A549 (cell line): Measurements from ENCODE around the gene SEMA3E. TPM values are rescaled to one million over a fixed set of nuclear protein-coding genes. Genes with fewer than 3 reads are reported as not detected.
"Not testable (repeated sequence)": the region's sequence is repeated elsewhere in the genome, so short reads cannot be mapped to it uniquely, and the experiment has no call there.

Experiments
- ATAC-seq, 2 experiments: fragments of 200-7000 bp in 1 of 2; fragments of >200 bp in 1 of 2; cut with Nextera tagmentation in 1 of 2; cut with Tn5 transposase in 1 of 2; 3 replicates each; pipeline versions ENCODE4 v1.8.0 to v1.9.1; 2018 to 2020; ENCODE audit warnings: mild to moderate bottlenecking in 1 of 2, moderate library complexity in 1 of 2
- CTCF ChIA-PET: fragments of 300-600 bp; sonication (Branson Sonifier 250); formaldehyde crosslinking; extraction: SDS; loops from one replicate; lab custom pipeline; 2021; ENCODE audit warnings: antibody characterized with exemption, inconsistent platforms; lab: Yijun Ruan, JAX
- POLR2A ChIA-PET: fragments of 350-600 bp; formaldehyde crosslinking; extraction: SDS; loops from one replicate; lab custom pipeline; 2021; ENCODE audit warnings: antibody characterized with exemption, inconsistent platforms; lab: Yijun Ruan, JAX
- DNase-seq, 2 experiments: peaks; one replicate each; pipeline versions ENCODE4 v3.0.0 to v3.0.0-alpha.2; 2011 to 2016; ENCODE audit warnings: low read depth in 1 of 2, low spot score in 1 of 2
- FAIRE-seq: peaks from 2 replicates; lab custom pipeline; 2011; peaks lifted over from hg19 to GRCh38; lab: Jason Lieb, UNC
- H3K27ac ChIP-seq, 2 experiments: fragments of >200 bp; sonication (Bioruptor Twin); formaldehyde crosslinking; 3 replicates each; pipeline ENCODE4 v1.5.1; 2016 to 2017
- H3K4me1 ChIP-seq: fragments of >200 bp; sonication (Bioruptor Twin); formaldehyde crosslinking; 3 replicates; pipeline ENCODE4 v1.6.1; 2016
- H3K4me2 ChIP-seq: fragments of >200 bp; sonication (Bioruptor Twin); formaldehyde crosslinking; 3 replicates; pipeline ENCODE4 v1.6.1; 2016
- H3K4me3 ChIP-seq: fragments of >200 bp; sonication (Bioruptor Twin); formaldehyde crosslinking; 3 replicates; pipeline ENCODE4 v1.5.1; 2016
- H3K9me3 ChIP-seq: fragments of >200 bp; sonication (Bioruptor Twin); formaldehyde crosslinking; 3 replicates; pipeline ENCODE4 v1.6.1; 2016
- CBX2 ChIP-seq: fragments of 200-600 bp; sonication (generic); IDR thresholded peaks from 2 replicates; pipeline ENCODE4 v1.6.1; 2016; ENCODE audit warnings: low read depth, mild to moderate bottlenecking, borderline replicate concordance
- CBX8 ChIP-seq: fragments of 200-600 bp; sonication (generic); IDR thresholded peaks from 2 replicates; pipeline ENCODE4 v1.6.1; 2016
- CEBPB ChIP-seq, 2 experiments: fragments of >200 bp in 1 of 2; sonication (Bioruptor Twin) in 1 of 2; formaldehyde crosslinking in 1 of 2; IDR thresholded peaks; 2 replicates each; pipeline ENCODE4 v1.6.1; 2012 to 2016
- CTCF ChIP-seq: fragments of >200 bp; sonication (Bioruptor Twin); formaldehyde crosslinking; IDR thresholded peaks from 3 replicates; pipeline ENCODE4 v1.5.1; 2016
- HEYL ChIP-seq: fragments of 250-450 bp; sonication (Bioruptor Pico); IDR thresholded peaks from 2 replicates; pipeline ENCODE4 v1.8.0; 2021; ENCODE audit warnings: mild to moderate bottlenecking, moderate library complexity
- JUN ChIP-seq, 2 experiments: fragments of >200 bp; sonication (Bioruptor Twin); formaldehyde crosslinking; IDR thresholded peaks; 2 replicates in 1 of 2; 3 replicates in 1 of 2; pipeline ENCODE4 v1.6.1; 2016 to 2017
- MAX ChIP-seq: IDR thresholded peaks from 2 replicates; pipeline ENCODE4 v1.6.1; 2012
- MAZ ChIP-seq: fragments of 150-350 bp; IDR thresholded peaks from 2 replicates; pipeline ENCODE4 v1.6.1; 2014; ENCODE audit warnings: antibody characterized with exemption, low read depth, low read length, borderline replicate concordance
- NPAS2 ChIP-seq: fragments of 250-450 bp; sonication (Bioruptor Pico); IDR thresholded peaks from 2 replicates; pipeline ENCODE4 v1.8.0; 2022; ENCODE audit warnings: mild to moderate bottlenecking, moderate library complexity, borderline replicate concordance
- RARB ChIP-seq: fragments of 250-450 bp; sonication (Bioruptor Pico); IDR thresholded peaks from 2 replicates; pipeline ENCODE4 v1.8.0; 2021; ENCODE audit warnings: mild to moderate bottlenecking, moderate library complexity
- ZC3H11A ChIP-seq: fragments of 450-650 bp; IDR thresholded peaks from 2 replicates; pipeline ENCODE4 v1.6.1; 2014; ENCODE audit warnings: antibody characterized with exemption, mild to moderate bottlenecking
- ZNF302 ChIP-seq: fragments of 250-450 bp; sonication (Bioruptor Pico); IDR thresholded peaks from 2 replicates; pipeline ENCODE4 v1.9.0; 2021; ENCODE audit warnings: inconsistent platforms, mild to moderate bottlenecking, moderate library complexity
- whole genome bisulfite sequencing: methylation state at CpG from one replicate; pipeline ENCODE4 v1.1.6; 2017; ENCODE audit errors: missing lambda C conversion rate; 5-methylcytosine and 5-hydroxymethylcytosine counted together
- polyA plus RNA-seq, 4 experiments: library from polyadenylated mRNA; depleted of rRNA in 3 of 4; stranded (reverse); fragments of >200 nt; fragmentation: RNase III in 1 of 4; extraction: RNeasy Plus Mini Kit Qiagen cat#74134 plus additional on column Dnase treatment in 1 of 4; gene quantifications; 2 replicates in 3 of 4; 3 replicates in 1 of 4; pipeline ENCODE4 v1.2.3, GENCODE V29; 2011 to 2017
- TF ChIP-seq, protein P1 (sequence below): fragments of 200-600 bp; sonication (generic); IDR thresholded peaks from 2 replicates; pipeline ENCODE4 v1.6.1; 2016; ENCODE audit warnings: antibody characterized with exemption, mild to moderate bottlenecking, moderate library complexity

Gene SEMA3E
- polyA plus RNA-seq, 2 of the 4 experiments (the other 2 are of a cell fraction), result 1.4 to 2.3 TPM

- FAIRE-seq (no peak), ATAC-seq (no peak)
- H3K4me2 ChIP-seq, result no peak overlapping the region
- POLR2A ChIA-PET, result no interaction called here
- CTCF ChIA-PET, result interaction anchor here (0.5 kb wide), 1 partner anchor 32 kb away, joined by 3 read pairs; no protein-coding TSS in a partner anchor
- H3K9me3 ChIP-seq, result no peaks in the 10 kb centered on the region
- WGBS, result 64% methylated on average over 2 of the region's 2 CpGs
- H3K4me3 ChIP-seq, result no peak overlapping the region
- no peak for TF ChIP-seq NPAS2 (CRISPR knock-in tag)
- TF ChIP-seq, all 56 proteins: peak for 0
- H3K27ac ChIP-seq, result no peak overlapping the region
- H3K4me1 ChIP-seq, result no peaks in the 10 kb centered on the region
- DNase-seq, result no peak
These were observed 86.0 kb downstream of the SEMA3E start for GRCh38 chr7:83562960-83563359.

GRCh38 chr7:83562289-83562688 is 86.7 kb downstream of the SEMA3E start:
- no peak overlapping the region for H3K27ac ChIP-seq
- TF ChIP-seq RARB (CRISPR knock-in tag) (no peak), CTCF (no peak), ZC3H11A (peak; percentile 79), CBX8 (no peak)
- TF ChIP-seq, protein P1, sequence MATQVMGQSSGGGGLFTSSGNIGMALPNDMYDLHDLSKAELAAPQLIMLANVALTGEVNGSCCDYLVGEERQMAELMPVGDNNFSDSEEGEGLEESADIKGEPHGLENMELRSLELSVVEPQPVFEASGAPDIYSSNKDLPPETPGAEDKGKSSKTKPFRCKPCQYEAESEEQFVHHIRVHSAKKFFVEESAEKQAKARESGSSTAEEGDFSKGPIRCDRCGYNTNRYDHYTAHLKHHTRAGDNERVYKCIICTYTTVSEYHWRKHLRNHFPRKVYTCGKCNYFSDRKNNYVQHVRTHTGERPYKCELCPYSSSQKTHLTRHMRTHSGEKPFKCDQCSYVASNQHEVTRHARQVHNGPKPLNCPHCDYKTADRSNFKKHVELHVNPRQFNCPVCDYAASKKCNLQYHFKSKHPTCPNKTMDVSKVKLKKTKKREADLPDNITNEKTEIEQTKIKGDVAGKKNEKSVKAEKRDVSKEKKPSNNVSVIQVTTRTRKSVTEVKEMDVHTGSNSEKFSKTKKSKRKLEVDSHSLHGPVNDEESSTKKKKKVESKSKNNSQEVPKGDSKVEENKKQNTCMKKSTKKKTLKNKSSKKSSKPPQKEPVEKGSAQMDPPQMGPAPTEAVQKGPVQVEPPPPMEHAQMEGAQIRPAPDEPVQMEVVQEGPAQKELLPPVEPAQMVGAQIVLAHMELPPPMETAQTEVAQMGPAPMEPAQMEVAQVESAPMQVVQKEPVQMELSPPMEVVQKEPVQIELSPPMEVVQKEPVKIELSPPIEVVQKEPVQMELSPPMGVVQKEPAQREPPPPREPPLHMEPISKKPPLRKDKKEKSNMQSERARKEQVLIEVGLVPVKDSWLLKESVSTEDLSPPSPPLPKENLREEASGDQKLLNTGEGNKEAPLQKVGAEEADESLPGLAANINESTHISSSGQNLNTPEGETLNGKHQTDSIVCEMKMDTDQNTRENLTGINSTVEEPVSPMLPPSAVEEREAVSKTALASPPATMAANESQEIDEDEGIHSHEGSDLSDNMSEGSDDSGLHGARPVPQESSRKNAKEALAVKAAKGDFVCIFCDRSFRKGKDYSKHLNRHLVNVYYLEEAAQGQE, result no peak
- H3K4me2 ChIP-seq, result no peak overlapping the region
- ChIA-PET POLR2A (no interaction called here), CTCF (no interaction called here)
- no peaks in the 10 kb centered on the region for H3K4me1 ChIP-seq
- 100% methylated on average over 1 of the region's 1 CpG for WGBS
- no peak for ATAC-seq
- no peak for FAIRE-seq
- H3K9me3 ChIP-seq, result no peaks in the 10 kb centered on the region
- no peak for DNase-seq
- no peak overlapping the region for H3K4me3 ChIP-seq

DNA sequence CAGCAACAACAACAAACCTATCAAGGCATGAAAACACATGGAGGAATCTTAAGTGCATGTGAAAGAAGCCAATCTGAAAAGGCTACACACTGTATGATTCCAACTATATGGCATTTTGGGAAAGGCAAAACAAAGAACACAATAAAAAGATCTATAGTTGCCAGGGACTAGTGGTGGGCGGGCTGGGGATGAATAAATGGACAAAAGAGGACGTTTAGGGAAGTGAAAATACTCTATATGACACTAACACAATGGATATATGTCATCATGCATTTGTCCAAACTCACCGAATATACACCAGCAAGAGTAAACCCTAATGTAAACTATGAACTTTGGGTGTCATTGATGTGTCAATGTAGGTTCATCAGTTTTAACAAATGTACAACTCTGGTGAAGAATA is 89.1 kb downstream of the SEMA3E start:
- POLR2A ChIA-PET, result no interaction called here
- WGBS, result 56% methylated on average over 3 of the region's 3 CpGs
- DNase-seq (no peak), ATAC-seq (no peak)
- Histone ChIP-seq H3K27ac (no peak overlapping the region), H3K4me1 (no peaks in the 10 kb centered on the region), H3K4me2 (no peak overlapping the region), H3K4me3 (no peak overlapping the region)
- TF ChIP-seq MAZ, result no peak
- TF ChIP-seq CBX2, result no peak
- no peak for TF ChIP-seq JUN (IDR thresholded peaks at IDR 0.05)
- TF ChIP-seq ZC3H11A, result no peak
- TF ChIP-seq CEBPB (IDR thresholded peaks at IDR 0.05), result no peak
- no peak for TF ChIP-seq MAX
- no peak for TF ChIP-seq ZNF302 (CRISPR knock-in tag)
- TF ChIP-seq HEYL (CRISPR knock-in tag), result no peak
- TF ChIP-seq, all 56 proteins: peak for 0
- FAIRE-seq, result no peak
- CTCF ChIA-PET, result no interaction called here
- H3K9me3 ChIP-seq, result no peaks in the 10 kb centered on the region

GRCh38 chr7:83552556-83552955 is 96.4 kb downstream of the SEMA3E start:
- CTCF ChIA-PET, H3K27ac ChIP-seq, H3K4me2 ChIP-seq, DNase-seq, FAIRE-seq, ATAC-seq, POLR2A ChIA-PET, H3K4me3 ChIP-seq, H3K9me3 ChIP-seq: not testable (repeated sequence)
- 67% methylated on average over 3 of the region's 3 CpGs for WGBS
- H3K4me1 ChIP-seq, result peaks cover 15% of the 10 kb centered on the region
